ENCODE data around the gene RIPOR2. TPM values are rescaled to one million over a fixed set of nuclear protein-coding genes. Genes with fewer than 3 reads are reported as not detected.
"Not testable (repeated sequence)": the region's sequence is repeated elsewhere in the genome, so short reads cannot be mapped to it uniquely, and the experiment has no call there.

Gene RIPOR2
- polyA plus RNA-seq, 4 donors, result 7.3 to 16.8 (median 7.5) TPM

DNA sequence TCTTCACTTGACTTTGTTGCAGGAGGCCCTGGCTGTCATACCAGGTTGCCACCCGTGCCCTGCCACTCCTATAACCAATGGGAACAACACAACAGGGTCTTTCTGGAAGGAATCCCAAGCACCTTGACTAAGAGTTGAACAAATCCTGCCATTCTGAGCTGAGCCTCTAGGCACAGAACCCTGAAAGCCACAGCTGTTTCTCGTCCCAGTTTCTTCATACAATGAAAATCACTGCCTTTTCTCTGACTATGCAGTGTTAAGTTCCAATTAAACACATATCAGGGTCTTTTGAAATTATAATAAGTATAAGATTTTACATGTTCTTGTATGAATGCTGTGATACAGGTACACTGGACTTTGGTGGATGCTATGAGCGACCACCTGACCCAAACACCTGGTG is 54.4 kb downstream of the RIPOR2 start:
- no peak for DNase-seq (ENCODE audit: low read depth in 4 of 4, low spot score in 3 of 4)

DNA sequence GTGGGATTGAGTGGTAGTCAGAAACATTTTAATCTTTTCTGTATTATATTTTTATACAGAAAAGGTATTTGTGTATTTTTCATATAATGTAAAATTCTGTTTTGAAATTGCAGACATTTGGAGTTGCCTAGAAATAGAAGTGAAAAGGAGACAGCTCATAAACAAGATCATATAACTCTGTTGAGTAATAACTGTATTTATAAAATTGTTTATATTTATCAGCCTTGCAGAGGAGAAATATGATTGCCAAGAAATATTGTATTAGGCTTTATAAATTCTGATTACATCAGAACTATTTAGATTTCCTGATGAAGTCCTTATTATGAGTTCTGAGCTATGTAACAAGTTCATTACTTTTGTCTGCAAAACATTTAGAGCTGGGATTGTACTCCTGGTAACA is 55.3 kb downstream of the RIPOR2 start:
- no peak for DNase-seq (ENCODE audit: low read depth in 4 of 4, low spot score in 3 of 4)

GRCh38 chr6:24879351-24879750 is 56.4 kb downstream of the RIPOR2 start:
- no peak for DNase-seq (ENCODE audit: low read depth in 4 of 4, low spot score in 3 of 4)

GRCh38 chr6:24877747-24878146 is 58.0 kb downstream of the RIPOR2 start:
- not testable (repeated sequence) for DNase-seq (ENCODE audit: low read depth in 4 of 4, low spot score in 3 of 4)

DNA sequence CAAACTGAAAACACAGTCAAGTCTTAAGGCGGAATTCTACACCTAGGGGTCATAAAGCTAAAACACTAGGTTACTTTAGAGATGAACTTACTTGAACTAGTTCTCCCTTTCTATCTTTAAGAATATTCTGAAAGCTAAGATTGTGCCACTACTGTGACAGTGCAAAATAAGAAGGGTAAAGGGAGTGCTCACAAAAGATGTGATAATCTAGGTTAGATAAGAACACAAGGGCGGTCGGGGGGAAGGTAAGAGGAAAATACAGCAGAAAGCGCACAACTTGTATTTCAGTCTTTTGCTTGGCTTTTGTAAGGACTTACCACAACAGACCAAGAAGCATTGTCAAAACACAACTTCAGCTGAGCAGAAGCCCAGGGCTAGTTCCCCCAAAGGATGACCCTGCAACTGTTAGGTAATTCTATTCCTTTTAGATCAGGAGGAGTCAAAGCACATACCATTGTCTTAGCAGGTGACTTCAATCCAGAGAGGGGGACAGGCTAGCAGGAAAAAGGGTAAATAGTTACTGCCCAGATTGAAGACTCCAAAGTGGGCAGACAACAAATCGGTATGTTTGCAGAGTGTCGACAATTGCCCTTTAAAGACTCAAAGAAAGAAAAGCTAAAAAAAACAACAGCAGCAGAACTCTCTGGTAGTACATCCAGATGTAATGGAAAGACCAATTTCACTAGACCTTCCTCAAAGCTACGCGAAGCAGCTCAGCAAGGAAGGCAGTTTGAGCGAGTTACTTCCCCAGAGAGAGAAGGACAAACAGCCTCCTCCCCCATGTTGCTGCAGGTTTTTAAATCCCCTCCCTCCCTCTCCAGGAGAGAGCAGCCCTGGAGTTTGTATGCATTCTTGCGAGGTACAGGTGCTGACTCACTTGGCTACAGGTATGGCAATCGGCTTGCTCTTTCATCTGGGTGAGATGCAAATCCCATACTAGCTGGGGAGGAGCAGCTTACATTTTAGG is 59.0 kb downstream of the RIPOR2 start:
- DNase-seq (ENCODE audit: low read depth in 4 of 4, low spot score in 3 of 4), result no peak

DNA sequence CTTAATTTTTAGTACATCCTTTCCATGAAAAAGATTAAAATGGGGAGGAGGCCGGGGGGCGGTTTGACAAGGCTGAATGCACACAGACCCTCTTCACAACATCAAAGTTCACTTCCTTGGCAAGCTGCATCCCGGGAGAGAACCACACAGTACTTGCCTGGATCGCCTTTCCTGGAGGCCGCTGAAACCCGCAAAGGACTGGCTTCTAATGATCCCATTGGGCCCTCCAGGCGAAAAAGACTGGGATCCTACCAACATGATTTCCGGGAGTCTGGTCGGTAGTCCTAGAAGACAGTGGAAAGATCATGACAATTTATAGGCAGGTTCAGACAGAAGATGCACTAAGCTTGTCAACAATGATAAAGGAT is 60.2 kb downstream of the RIPOR2 start:
- no peak for DNase-seq (ENCODE audit: low read depth in 4 of 4, low spot score in 3 of 4)

- DNase-seq (ENCODE audit: low read depth in 4 of 4, low spot score in 3 of 4), result no peak
These were observed 60.8 kb downstream of the RIPOR2 start for GRCh38 chr6:24874776-24875533.

GRCh38 chr6:24874128-24874527 is 61.6 kb downstream of the RIPOR2 start:
- DNase-seq (ENCODE audit: low read depth in 4 of 4, low spot score in 3 of 4), result no peak

DNA sequence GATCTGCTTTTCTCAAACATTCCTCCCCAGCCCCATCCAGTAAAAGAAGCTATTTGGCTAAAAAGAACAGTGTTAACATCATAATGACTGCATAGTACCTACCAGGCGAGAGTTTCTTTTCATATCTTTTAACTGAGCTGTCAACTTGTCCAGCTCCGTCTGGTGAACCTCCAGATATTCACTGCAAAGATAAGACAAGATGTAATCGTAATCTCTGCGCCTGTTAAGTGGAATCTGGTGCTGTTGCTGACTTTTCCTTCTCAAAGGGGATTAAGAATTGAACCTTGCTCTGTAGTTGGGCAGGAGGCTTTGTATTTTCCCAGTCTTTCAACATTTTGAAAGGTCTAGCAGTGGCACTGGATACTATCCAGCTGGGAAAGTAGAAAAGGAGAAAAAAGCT is 63.0 kb downstream of the RIPOR2 start:
- DNase-seq (ENCODE audit: low read depth in 4 of 4, low spot score in 3 of 4), result no peak

GRCh38 chr6:24868765-24869164 is 67.0 kb downstream of the RIPOR2 start:
- DNase-seq (ENCODE audit: low read depth in 4 of 4, low spot score in 3 of 4), result no peak

GRCh38 chr6:24867104-24867703 is 68.6 kb downstream of the RIPOR2 start:
- DNase-seq (ENCODE audit: low read depth in 4 of 4, low spot score in 3 of 4), result no peak

DNA sequence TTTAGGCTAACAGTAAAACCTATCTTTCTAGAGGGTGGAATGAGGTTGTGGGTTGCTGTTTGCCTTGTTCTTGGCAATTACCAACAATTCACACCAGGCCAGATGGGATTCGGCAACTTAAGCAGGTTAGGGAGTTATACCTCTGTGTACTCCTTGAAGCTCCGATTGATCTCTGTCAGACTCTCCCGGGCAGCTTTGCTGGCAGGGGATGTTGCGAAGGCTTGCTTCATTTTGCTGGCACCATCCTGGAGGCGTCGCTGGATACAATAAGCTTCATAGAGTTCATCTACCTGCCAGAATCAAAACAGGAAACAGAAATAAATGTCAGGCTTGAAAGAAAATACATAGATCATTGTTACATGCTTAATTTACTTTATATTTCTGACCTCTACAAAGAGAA is 70.6 kb downstream of the RIPOR2 start:
- no peak for DNase-seq (ENCODE audit: low read depth in 4 of 4, low spot score in 3 of 4)

DNA sequence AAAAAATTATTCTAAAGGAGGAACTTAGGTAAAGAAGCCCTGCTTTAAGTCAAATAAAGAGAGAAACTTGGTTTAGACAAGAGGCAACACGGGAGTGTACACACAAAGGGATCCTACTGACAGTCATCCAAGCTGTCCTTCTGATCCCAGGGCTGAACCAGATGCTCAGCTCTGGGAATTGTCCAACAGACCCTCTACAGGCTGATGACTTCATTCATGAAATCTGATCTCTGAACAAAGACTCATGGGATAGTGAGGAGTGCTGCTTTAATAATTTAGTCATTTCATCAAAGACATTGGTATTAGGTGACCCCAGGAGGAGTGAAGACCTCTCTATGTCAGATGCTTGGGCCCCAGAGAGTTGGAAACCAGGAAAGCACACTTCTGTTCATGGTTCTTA is 71.4 kb downstream of the RIPOR2 start:
- DNase-seq (ENCODE audit: low read depth in 4 of 4, low spot score in 3 of 4), result no peak

DNA sequence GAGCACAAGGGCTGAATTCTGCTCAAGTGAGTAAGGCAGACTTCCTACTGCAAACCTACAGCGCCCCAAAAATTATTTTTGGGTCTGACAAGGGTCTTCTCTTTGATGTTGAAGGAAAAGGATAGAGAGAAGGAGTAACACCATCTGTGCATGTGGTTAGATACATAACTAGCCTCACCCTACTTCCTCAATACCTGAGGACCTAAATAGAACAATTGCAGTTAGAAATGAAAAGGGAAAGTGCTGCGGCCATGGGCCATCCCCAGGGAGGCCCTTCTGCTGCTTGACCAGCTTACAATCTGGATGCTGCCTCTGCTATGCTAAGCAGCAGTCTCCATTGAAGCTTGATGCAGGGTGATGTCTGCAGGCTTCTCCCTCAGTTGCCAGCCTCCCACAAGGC is 73.8 kb downstream of the RIPOR2 start:
- no peak for DNase-seq (ENCODE audit: low read depth in 4 of 4, low spot score in 3 of 4)

DNA sequence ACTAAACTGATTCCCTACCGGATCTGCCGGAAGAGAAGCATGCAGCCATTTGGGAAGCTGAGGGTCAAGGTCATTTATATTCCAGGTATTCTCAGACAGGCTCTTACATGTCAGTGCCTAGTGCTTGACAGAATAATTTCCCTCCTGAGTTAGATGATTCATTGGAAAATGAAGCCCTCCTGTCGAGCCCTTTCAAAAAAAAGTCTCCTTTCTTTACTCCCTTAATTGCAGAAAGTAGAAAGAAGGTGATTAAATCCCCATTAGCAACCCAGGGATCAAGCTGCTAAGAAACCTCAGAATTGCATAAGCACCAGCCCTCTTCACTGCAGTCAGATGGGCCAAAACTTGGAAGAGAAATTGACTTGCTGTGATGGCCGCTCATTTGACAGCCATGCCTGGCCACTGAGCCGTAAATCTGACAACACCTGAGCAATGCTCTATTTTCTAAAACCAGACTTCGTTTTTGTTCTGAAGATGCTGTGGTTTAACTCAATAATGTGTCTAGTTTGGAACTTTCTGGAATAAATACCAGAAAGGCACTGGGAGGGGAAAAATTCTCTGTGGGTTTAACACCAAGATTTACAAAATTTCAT is 76.1 kb downstream of the RIPOR2 start:
- no peak for DNase-seq (ENCODE audit: low read depth in 4 of 4, low spot score in 3 of 4)

- no peak for DNase-seq (ENCODE audit: low read depth in 4 of 4, low spot score in 3 of 4)
These were observed 76.6 kb downstream of the RIPOR2 start for GRCh38 chr6:24859132-24859531.

- no peak for DNase-seq (ENCODE audit: low read depth in 4 of 4, low spot score in 3 of 4)
These were observed 77.5 kb downstream of the RIPOR2 start for GRCh38 chr6:24858177-24858653.

DNA sequence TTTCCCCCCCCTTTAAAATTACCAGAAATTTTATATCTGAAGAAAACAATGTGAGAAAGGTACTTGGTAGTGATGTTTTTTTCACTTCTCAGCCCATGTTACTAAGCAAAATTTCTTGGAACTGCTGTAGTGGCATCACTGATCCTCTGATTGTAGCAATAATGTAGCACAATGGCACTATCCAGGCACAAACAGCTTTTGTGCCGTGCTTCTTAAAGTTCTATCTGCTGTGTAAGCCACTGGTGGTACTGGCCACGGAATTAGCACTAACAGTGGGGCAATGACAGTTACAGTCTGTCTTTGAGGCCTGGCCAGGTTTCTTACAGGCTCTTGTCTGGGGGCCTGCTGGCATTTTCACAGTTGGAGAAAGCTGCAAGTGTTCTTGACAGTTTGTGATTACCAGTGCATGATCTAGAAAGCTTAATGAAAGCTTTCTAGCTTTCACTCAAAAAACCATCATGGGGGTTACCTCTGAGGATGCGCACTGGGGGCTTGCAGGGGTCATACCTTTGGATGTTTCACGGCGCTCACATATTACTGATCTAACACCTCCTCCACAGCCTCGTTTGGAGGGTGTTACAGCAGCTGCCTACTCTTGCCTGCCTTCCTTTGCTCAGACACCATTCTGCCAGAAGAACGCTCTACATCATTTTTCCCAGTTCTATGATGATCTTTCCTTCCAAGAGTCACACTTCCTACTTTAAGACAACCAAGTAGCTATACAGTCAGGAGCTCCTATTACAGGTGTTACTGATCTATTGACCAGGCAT is 78.7 kb downstream of the RIPOR2 start:
- DNase-seq (ENCODE audit: low read depth in 4 of 4, low spot score in 3 of 4), result no peak

- no peak for DNase-seq (ENCODE audit: low read depth in 4 of 4, low spot score in 3 of 4)
These were observed 79.5 kb downstream of the RIPOR2 start for GRCh38 chr6:24856246-24856599.
